WI38 (cell line): ENCODE measurements around the gene F2R.
"Not testable (repeated sequence)": the region's sequence is repeated elsewhere in the genome, so short reads cannot be mapped to it uniquely, and the experiment has no call there.

ENCODE experiments used
- H3K4me3 ChIP-seq: 2 replicates; pipeline ENCODE4 v1.5.1; 2011; ENCODE audit warnings: low read depth, mild to moderate bottlenecking, control low read depth, low read length
- CTCF ChIP-seq: IDR thresholded peaks from 2 replicates; pipeline ENCODE4 v1.5.1; 2012; ENCODE audit warnings: low read depth, mild to moderate bottlenecking, control low read depth, low read length

Gene F2R

GRCh38 chr5:76755779-76756637 lies 40.1 kb downstream of the F2R start:
- no peak overlapping the region for H3K4me3 ChIP-seq

GRCh38 chr5:76757049-76757448 lies 41.1 kb downstream of the F2R start:
- TF ChIP-seq CTCF = no peak
- H3K4me3 ChIP-seq = no peak overlapping the region

More at GRCh38 chr5:76755779-76756637, 40.1 kb downstream of the F2R start:
- no peak for TF ChIP-seq CTCF

- not testable (repeated sequence) for H3K4me3 ChIP-seq
Observed at GRCh38 chr5:76761118-76761517, 45.2 kb downstream of the F2R start.

GRCh38 chr5:76762484-76762883 lies 46.6 kb downstream of the F2R start:
- no peak for TF ChIP-seq CTCF
- H3K4me3 ChIP-seq = no peak overlapping the region

- no peak overlapping the region for H3K4me3 ChIP-seq
- no peak for TF ChIP-seq CTCF
Observed at GRCh38 chr5:76763136-76763535, 47.2 kb downstream of the F2R start.

- no peak overlapping the region for H3K4me3 ChIP-seq
- no peak for TF ChIP-seq CTCF
Observed at GRCh38 chr5:76764374-76764773, 48.4 kb downstream of the F2R start.

- no peak for TF ChIP-seq CTCF
- H3K4me3 ChIP-seq = no peak overlapping the region
Observed at GRCh38 chr5:76765249-76765648, 49.3 kb downstream of the F2R start.

- H3K4me3 ChIP-seq = no peak overlapping the region
- TF ChIP-seq CTCF = no peak
Observed at GRCh38 chr5:76766746-76767145, 50.8 kb downstream of the F2R start.

- H3K4me3 ChIP-seq = not testable (repeated sequence)
Observed at GRCh38 chr5:76771041-76771440, 55.1 kb downstream of the F2R start.
